TTC549 (cell line): ENCODE measurements around the gene IFI27L1.
"Not testable (repeated sequence)": the region's sequence is repeated elsewhere in the genome, so short reads cannot be mapped to it uniquely, and the experiment has no call there.

Experiments
- FAIRE-seq: peaks from 2 replicates; lab custom pipeline; 2012; peaks lifted over from hg19 to GRCh38; lab: Jason Lieb, UNC

The IFI27L1 gene

DNA sequence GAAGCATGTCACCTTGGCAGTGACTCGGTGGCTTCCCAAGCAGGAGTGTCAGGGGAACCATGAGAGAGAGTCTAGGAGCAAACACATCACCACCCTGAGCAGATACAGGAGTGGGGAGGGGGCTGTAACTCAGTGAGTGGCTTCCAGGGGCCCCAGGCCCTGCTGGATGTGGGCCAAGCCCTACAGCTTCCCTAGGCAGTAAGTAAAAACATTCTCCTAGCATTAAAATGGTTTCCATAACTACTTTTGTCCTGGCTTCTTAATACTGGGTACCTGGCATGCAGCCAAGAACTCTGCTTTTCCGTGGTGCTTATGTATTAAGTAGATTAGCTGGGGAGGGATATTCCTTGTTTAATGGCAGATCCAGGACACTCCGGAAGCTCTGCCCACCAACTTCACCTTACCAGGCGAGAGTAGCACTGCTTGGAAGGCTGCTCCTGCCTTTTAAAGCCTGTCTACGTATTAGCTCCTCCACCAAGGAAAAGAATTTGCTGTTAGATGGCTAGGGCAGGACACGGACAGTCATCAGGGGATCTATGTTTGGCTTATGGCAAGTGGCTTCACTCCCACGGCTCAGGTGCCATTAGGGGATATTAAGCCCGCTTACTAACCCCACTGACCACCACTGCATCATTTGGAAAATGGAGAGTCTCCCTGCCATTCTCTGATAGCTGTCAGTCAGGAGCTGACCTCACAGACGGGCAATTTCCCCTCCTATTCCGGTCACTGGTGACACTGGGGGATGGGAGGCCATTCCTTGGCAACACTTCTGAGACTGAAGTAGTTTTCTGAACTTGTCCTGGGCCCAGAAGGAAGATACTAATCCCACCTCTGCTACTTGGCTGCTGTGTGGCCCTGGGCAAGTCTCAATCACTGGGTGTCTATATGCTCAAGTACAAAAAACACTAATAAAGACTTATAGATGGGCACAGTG lies 32.2 kb upstream of the IFI27L1 start:
- no peak for FAIRE-seq

DNA sequence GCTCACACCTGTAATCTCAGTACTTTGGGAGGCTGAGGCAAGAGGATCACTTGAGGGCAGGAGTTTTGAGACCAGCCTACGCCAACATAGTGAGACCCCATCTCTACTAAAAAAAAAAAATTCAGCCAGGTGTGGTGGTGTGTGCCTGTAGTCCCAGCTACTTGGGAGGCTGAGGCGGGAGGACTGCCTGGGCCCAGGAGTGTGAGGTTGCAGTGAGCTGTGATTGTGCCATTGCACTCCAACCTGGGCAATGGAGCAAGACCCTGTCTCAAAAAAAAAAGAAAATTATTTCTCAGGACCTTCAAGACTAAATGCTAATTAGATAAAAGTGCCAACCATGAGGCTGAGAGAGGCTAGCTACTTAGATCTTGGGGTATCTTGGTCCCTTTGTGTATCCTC lies 31.5 kb upstream of the IFI27L1 start:
- no peak for FAIRE-seq

DNA sequence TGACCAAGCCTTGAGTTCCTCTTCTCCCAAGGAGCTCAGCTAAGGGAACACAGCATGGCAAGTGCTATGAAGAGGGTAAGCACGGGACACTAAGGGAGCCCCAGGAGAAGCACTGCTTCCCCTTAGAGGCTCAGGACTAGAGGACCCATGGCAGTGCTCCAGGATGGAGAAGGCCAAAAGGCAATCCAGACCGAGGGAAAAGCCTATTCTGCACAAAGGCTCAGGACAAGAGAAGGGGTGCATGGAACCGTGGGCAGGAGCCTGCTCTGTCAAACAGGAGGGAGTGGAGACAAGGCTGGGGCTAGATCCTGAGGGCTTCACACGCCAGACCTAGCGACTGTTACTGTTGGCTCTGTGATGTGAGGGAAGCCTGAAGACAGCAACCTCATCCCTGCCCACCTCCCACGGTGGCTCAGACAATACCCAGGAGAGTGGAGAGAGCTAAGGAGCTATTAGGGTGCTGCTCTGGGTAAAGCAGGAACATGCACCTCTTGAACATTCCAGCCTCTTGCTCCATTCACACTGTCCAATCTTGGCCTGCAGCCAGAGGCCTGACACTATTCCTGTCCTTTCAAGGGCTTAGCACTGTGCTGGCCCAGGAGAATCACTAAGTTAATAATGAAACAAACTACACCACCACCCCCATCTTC lies 30.8 kb upstream of the IFI27L1 start:
- no peak for FAIRE-seq

DNA sequence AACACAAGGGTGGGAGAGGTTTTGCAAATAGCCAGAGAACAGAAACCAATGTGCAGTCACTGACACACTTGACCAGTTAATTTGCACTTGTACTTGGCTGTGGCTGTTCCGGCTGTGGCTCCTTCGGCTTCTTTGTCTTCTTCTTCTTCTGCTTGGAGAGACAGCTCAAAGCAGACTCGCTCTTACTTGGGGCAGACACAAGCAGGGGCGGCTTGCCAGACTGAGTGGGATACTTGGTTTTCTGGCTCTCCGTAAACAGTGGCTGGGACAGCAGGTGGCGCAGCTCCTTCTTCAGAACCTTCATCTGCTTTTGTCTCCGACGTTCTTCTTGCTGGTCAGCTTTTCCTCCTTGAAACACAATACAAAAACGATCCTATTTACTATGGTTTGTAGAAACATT lies 30.0 kb upstream of the IFI27L1 start:
- FAIRE-seq: no peak

DNA sequence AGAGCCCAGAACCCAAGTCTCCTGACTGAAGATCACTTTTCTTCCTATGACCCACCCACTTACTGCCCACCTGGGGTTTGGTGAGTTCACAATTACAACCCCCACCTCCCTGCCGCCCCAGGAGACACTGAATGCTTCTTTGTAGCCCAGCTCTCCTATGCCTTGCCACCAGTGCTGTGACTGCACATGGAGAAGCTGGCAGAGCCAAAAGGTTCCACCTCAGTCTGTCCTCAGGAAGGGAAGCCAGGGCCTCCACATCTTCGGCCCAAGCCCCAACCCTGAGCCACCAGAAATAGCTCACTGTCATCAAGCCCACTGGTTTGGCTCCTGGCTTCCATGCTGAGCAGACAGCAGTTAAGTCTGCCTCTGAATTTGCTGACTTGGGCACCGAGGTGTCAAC lies 29.3 kb upstream of the IFI27L1 start:
- no peak for FAIRE-seq

DNA sequence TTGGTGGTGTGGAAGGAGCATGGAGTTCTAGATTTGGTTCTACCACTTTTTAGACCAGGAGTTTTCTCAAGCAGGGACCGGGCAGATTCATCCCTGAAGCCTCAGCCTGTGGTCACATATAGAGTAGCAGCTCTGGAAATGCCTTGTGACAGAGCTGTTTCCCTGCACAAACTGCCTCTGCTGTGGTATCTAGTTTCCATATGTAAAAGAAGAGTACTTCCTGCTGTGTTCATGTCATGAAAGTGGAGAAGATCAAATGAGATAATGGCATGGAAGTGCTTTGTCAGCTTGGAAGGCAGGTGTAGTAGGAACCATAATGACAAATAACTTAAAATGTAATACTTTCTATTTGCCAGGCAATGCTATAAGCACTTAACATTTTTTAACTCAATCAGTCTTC lies 28.9 kb upstream of the IFI27L1 start:
- FAIRE-seq: no peak

DNA sequence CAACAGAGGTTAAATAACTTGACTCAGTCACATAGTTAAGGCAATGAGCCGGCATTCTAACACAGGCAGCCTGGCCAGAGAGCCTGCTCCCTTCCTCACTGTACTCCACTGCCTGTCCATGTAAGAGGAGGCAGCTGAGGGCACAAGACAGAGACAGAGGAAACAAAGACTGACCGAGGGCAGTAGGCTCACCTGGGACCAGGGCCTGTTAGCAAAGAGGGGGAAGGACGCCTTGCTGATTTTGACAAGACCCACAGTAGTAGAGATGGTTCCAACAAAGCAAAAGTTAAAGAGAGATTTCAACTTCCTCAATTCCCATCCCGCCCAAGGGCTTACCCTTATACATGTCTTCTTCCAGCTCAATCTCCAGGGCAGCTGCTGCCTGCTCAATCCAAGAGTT lies 28.4 kb upstream of the IFI27L1 start:
- no peak for FAIRE-seq

DNA sequence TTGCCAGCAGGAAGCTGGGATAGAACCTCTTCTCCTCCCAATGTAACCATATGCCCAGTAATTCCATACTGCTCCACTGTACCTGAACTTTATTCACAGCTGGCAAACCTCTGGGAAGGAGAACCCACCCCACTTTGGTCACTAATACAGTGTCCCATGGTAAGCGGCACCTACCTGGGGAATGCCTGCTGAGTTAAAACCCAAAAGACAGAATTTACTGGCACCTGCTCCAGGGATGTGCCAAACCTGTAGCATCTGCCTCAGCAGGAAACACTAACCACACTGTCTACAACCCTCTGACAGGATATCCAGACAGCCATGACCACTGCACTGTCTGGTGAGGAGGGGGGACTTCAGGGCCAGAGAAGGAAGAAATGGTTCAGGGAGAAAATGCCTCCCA lies 26.7 kb upstream of the IFI27L1 start:
- FAIRE-seq: no peak

DNA sequence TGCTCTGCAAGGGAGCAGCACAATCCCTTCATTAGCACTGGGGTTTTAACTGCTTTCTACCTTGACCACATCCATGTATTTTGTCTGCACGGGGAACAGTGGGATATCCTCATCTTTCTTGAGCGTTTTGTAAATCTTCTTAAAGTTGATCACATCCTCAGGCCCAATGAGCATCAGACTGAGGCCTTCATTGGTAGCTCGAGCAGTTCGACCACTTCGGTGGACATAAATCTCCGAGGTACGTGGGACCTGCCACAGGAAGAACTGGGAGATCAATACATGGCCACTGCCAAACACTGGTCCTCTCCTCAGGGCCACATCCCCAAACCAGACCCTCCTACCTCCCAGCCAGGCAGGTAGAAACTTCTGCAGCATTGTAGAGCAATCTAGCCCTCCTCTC lies 26.2 kb upstream of the IFI27L1 start:
- FAIRE-seq: no peak

DNA sequence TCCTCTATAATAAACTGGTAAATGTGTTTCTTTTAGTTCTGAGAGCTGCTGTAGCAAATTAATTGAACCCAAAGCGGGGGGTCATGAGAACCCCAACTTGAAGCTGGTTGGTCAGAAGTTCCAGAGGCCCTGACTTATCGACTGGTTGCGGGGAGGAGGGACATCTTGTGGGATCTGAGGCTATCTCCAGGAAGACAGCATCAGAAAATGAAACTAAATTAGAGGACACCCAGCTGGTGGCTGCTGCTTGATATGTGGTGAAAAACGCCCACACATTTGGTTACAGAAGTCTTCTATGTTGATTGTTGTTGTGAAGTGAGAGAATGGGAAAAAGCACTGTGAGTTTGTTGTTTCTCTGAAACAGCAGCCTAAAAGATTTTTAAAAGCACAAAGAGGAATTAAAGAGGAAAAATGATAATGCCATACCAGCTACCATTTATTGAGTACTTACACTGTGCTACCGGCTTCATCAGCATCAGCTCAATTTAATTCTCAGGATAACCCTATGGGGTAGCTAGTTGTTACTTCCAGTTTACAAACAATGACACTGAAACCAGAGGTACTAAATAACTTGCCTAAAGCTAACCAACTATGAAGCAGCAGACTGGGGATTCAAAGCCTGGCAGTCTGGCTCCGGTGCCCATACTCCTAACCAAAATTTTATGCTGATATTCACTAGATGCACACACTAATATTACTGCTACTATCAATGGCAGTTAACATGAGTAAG lies 24.4 kb upstream of the IFI27L1 start:
- no peak for FAIRE-seq

DNA sequence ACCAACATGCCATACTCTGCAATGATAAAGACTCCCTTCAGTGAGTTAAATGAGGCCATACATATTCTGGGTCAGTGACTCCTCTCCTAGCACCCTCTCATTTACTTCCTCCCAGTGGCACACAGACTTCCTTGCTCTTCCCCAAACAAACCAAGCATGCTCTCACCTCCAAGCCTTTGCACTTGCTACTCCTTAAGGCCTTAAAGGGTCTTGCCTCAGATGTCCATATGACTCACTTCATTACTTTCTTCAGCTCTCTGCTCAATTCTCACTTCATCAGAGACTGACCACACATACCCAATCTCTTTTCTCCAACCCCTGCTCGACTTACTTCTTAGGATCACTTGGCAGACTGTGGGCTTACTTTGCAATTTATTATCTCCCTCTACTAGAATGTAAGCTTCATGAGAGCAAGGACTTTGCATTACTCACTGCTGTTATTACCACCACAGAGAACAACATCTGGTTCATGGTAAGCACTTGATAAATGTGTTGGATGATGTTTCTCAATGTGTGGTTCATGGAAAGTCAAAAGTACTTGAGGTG lies 22.9 kb upstream of the IFI27L1 start:
- FAIRE-seq: no peak

DNA sequence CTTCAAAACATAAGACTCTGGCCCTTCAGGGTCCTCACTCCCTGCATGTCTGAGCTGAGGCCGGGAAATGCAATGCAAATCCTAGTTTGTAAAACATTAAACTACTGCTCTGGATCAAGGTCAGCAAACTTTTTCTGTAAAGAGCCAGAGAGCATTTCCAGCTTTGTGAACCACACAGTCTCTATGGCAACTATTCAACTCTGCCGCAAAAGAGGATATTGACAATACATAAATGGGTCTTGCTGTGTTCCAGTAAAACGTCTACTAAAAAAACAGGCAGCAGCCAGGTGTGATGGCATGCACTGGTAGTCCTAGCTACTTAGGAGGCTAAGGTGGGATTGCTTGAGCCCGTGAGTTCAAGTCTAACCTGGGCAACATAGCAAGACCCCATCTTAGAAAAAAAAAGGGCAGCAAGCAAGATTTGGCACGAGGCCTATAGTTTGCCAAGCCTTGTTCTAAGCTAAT lies 22.4 kb upstream of the IFI27L1 start:
- FAIRE-seq: no peak

DNA sequence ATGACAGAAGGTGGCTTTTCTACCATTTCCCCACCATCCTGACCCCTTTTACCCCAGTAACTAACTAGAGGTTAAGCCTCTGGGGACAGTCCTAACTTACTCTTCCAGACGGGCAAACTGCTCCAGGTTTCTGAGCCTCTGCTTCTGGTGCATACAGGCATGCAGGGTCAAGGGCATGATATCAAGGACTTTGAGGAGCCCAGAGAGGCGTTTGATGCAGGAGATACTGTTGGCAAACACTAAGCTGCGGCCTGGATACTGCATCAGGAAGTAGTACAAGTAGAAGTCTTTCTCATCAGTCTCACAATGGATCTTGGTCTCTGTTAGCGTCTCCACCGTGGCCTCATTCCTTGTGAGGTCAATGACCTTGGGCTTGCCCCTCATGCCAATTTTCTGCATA lies 21.1 kb upstream of the IFI27L1 start:
- FAIRE-seq: no peak

DNA sequence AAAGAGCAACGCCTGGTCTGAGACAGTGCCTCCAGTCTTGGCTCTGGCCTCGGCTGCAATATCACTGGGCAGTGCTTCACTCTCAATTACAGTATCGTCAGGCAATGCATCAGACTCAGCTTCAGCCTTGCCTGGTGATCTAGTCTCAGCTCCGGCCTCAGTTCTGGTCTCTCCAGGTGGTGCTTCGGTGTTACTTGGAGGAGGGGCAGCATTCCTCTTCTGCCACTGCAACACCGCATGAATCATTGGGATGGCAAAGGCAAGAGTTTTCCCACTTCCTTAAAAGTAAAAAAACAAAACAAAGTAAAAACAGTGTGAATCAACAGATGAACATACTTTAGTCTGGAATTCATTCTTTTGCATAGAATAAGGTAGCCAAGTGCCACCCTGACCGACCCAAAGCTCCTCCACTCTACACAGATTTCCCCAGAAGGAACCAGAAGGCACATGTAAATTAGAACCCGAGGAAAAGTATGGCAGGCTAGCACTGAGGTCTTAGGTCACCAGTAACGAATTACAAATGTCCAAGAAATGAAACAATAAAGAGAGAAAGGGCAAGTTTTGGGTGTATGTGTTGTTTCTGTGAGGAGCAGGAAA lies 18.7 kb upstream of the IFI27L1 start:
- FAIRE-seq: no peak

DNA sequence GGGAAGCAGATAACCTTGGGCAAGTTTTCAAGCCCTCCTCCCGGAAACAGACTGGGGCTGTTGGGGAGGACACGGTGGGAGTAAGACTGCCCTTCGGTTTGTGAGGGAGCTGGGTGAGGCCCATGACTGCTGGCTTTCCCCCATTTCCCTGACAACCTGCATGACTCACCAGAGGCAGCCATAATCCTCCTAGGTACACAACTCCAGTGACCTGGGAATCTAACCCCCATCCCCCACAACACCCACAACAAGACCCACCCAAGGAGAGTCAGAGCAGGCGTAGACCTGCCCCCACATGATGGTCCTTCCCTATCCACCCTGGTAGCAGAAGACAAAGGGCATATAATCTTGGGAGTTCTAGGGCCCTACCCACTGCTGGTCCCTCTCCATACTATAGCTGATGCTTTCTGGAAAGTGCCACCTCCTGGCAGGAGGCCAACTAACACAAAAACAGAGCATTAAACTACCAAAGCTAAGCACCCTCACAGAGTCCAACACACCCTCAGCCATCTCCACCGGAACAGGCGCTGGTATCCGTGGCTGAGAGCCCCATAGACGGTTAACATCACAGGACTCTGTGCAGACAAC lies 14.9 kb upstream of the IFI27L1 start:
- no peak for FAIRE-seq

DNA sequence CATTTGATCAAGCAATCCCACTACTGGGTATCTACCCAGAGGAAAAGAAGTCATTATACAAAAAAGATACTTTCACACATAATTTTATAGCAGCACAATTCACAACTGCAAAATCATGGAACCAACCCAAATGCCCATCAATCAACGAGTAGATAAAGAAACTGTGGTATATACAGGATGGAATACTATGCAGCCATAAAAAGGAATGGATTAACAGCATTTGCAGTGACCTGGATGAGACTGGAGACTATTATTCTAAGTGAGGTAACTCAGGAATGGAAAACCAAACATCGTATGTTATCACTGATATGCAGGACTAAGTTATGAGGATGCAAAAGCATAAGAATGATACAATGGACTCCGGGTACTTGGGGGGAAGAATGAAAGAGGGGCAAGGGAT lies 9.0 kb upstream of the IFI27L1 start:
- FAIRE-seq: not testable (repeated sequence)

DNA sequence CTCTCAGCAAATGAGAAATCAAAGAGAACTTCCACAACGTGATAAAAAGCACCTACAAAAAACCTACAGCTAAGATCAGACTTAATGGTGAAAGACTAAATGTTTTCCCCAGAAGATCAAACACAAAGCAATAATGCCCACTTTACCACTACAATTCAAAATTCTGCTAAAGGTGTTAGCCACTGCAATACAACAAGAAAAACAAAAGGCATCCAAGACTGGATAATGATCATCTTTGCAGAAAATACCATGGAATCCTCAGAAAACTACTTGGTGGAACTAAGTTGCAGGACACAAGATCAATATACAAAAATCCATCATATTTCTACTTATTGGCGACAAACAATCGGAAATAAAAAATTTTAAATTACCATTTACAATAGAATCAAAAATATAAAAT lies 6.6 kb upstream of the IFI27L1 start:
- no peak for FAIRE-seq

DNA sequence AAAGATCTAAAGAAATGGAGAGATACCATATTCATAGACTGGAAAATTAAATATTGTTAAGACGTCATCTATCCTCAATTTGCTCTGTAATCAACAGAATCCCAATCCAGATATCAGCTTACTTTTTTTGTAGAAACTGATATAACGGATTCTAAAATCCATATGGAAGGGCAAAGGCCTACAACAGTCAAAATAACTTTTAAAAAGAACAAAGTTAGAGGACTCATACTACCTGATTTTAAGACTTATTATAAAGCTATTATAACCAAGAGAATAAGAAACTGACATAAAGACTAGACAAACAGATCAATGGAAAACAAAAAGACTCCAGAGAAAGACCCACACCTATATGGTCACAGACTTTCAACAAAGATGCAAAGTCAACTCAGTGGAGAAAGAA lies 6.1 kb upstream of the IFI27L1 start:
- FAIRE-seq: no peak

DNA sequence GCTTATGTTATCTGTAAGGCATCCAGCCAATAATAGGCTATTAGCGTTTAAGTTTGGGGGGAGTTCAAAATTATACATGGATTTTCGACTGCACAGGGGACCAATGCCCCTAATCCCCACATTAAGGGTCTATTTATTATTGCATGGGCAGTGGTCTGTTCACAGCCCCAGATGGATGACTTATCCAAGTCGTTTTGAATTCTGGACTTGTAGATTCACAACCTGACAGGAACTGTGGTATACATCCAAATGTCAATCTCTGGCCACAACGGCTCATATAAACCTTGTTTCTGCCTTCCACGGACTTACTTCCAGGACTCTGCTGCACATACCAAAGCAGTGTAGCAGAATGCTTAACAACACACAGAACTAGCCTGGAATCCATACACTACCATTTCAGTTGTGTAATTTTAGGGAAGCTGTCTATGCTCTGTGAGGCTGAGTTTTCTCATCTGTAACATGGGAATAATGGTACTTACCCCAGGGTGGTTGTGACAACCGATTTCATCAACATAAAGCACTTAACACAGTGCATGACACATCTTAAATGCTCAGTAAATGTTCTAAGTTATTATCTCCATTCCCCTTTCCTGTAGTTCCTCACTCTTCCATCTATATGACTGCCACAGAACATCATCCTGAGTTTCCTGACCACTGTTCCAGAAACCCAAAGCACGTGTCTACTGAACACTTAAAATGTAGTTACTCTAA lies 3.8 kb upstream of the IFI27L1 start:
- FAIRE-seq: no peak

DNA sequence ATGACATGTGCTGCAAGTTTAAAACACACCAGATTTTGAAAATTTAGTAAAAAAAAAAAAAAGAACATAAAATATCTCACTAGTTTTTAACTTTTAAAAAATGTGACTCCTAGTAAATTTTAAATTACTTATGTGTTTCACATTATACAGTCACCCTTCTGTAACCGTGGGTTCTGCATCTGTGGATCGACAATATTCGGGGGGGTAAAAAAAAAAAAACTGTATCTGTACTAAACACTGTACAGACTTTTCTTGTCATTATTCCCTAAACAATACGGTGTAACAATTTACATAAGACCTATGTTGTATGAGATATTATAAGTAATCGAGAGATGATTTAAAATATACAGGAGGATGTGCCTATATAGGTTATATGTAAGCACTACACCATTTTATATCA lies 3.3 kb upstream of the IFI27L1 start:
- FAIRE-seq: no peak

DNA sequence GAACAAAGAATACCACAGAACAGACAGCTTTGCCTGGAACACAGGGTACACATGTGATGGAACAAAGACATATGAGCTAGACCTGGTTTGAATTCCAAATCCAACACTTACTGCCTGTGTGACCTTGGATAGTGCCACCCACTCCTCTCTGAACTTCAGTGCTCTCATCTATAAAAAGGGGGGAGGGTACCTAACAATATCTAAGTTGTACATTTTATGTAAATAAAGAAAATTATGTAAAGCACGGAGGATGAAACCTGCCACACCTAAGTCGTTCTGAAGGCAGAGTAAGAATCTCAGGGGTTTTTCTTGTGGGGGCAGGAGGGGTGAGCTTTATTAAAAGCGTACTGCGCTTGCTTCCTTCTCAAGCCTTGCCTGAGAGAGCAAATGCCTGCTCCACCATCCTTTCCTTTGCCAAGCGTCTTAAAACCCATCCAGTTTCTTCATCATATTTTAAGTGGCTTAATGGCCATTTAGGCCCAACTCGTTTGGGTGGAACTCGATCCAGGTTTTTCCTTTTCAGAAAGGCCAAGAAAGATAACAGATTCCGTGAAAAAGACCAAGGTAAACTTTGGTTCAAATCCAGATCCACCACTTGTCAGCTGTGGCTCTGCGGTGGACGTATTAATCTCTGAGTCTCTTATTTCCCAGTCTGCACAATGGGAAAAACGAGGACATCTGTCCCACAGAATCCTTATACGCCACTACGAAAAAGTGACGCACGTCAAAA lies 1.1 kb upstream of the IFI27L1 start:
- FAIRE-seq: no peak
